ENCODE data around the gene PFAS. TPM values are rescaled to one million over a fixed set of nuclear protein-coding genes. Genes with fewer than 3 reads are reported as not detected.

PFAS gene
- total RNA-seq, 2 donors from 2014 or later, result 13.6 to 61.7 TPM

DNA sequence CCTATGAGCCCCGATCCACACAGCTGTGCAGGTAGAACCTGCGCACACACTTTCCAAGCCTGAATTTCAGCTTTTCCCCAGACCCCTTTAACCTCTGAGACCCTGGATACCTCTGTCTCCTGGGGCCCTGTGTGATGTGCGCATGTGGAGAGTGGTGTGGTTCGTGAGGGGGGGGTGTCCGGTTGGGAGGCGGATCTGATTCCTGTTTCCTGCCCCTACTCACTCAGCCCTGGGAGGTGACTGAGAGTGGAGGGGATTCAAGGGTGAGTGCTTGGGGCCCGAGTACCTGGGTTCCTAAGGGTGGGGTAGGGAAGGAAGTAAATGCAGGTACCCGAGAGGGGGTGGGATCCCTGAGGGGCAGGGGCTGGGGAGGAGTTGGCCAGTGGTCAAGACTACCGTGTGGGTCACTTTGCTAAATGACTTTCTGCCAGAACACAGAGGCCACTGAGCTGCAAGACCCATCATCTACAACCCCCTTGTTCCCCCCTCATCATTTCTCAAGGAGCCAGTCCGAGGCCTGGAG is 61.6 kb downstream of the PFAS start:
- H3K4me3 ChIP-seq, result no peak overlapping the region
- intact Hi-C loops (cut with DNase I), result no loop called here
- no peak overlapping the region for H3K9ac ChIP-seq (ENCODE audit: low read depth in 2 of 2, low read length in 2 of 2)
- no peaks in the 10 kb centered on the region for H3K9me3 ChIP-seq
- TF ChIP-seq, protein P1, sequence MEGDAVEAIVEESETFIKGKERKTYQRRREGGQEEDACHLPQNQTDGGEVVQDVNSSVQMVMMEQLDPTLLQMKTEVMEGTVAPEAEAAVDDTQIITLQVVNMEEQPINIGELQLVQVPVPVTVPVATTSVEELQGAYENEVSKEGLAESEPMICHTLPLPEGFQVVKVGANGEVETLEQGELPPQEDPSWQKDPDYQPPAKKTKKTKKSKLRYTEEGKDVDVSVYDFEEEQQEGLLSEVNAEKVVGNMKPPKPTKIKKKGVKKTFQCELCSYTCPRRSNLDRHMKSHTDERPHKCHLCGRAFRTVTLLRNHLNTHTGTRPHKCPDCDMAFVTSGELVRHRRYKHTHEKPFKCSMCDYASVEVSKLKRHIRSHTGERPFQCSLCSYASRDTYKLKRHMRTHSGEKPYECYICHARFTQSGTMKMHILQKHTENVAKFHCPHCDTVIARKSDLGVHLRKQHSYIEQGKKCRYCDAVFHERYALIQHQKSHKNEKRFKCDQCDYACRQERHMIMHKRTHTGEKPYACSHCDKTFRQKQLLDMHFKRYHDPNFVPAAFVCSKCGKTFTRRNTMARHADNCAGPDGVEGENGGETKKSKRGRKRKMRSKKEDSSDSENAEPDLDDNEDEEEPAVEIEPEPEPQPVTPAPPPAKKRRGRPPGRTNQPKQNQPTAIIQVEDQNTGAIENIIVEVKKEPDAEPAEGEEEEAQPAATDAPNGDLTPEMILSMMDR (IDR thresholded peaks at IDR 0.05), result no peak
- H3K4me1 ChIP-seq, result no peaks in the 10 kb centered on the region
- H3K27ac ChIP-seq, result no peak overlapping the region
- H3K27me3 ChIP-seq, result peaks cover 11% of the 10 kb centered on the region
- DNase-seq, result no peak
- no peaks in the 10 kb centered on the region for H3K36me3 ChIP-seq

DNA sequence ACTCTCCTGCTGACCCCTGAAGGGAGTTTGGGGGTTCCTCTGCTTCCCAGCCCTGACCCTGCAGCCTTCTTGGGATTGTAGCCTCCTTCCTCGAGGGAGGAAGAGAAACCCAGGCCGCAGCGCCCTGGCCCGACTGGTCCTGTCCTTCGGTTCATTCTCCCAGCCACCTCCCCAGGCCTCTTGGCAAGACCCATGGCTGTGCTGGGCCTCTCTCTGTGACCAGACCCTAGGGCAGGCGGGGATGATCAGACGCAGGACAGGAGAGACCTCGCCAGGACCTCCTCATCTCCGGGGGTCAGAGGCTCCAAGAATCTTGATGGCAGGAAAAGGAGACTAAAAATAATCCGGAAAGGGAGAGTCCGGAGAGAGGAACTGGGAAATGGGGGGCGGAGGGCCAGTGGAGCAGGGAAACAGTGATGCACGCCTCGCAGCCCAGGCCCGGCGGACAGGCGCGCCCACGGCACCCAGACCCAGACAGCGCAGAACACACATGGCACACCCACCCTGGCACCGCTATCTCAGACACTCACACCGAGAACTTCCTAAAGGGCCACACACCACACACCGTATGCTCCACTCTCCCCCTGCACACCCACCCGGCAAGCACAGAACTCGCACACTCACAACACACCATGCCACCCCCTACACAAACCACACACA is 62.2 kb downstream of the PFAS start:
- no peaks in the 10 kb centered on the region for H3K36me3 ChIP-seq

DNA sequence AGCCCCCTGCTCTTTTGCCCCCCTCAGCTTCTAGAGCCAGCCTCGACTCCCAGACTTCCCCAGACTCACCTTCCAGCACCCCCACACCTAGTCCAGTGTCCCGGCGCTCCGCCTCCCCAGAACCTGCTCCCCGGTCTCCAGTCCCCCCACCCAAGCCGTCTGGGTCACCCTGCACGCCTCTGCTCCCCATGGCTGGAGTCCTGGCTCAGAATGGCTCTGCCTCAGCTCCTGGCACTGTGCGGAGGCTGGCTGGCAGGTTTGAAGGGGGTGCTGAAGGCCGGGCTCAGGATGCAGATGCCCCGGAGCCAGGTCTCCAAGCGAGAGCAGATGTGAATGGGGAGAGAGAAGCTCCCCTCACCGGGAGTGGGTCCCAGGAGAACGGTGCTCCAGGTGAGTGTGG is 63.2 kb downstream of the PFAS start:
- Histone ChIP-seq H3K4me3 (no peak overlapping the region), H3K27me3 (peaks cover 14% of the 10 kb centered on the region), H3K9me3 (no peaks in the 10 kb centered on the region), H3K27ac (no peak overlapping the region), H3K36me3 (no peaks in the 10 kb centered on the region), H3K9ac (ENCODE audit: low read depth in 2 of 2, low read length in 2 of 2) (no peak overlapping the region), H3K4me1 (no peaks in the 10 kb centered on the region)
- TF ChIP-seq, protein P1 (IDR thresholded peaks at IDR 0.05), result no peak
- DNase-seq, result no peak
- intact Hi-C loops (cut with DNase I), result no loop called here

More for the DNA sequence above, 62.2 kb downstream of the PFAS start:
- Histone ChIP-seq H3K9me3 (no peaks in the 10 kb centered on the region), H3K27me3 (peaks cover 14% of the 10 kb centered on the region), H3K27ac (no peak overlapping the region), H3K4me1 (no peaks in the 10 kb centered on the region), H3K9ac (ENCODE audit: low read depth in 2 of 2, low read length in 2 of 2) (no peak overlapping the region), H3K4me3 (no peak overlapping the region)
- no peak for DNase-seq
- TF ChIP-seq, protein P1 (IDR thresholded peaks at IDR 0.05), result no peak
- intact Hi-C loops (cut with DNase I), result no loop called here

DNA sequence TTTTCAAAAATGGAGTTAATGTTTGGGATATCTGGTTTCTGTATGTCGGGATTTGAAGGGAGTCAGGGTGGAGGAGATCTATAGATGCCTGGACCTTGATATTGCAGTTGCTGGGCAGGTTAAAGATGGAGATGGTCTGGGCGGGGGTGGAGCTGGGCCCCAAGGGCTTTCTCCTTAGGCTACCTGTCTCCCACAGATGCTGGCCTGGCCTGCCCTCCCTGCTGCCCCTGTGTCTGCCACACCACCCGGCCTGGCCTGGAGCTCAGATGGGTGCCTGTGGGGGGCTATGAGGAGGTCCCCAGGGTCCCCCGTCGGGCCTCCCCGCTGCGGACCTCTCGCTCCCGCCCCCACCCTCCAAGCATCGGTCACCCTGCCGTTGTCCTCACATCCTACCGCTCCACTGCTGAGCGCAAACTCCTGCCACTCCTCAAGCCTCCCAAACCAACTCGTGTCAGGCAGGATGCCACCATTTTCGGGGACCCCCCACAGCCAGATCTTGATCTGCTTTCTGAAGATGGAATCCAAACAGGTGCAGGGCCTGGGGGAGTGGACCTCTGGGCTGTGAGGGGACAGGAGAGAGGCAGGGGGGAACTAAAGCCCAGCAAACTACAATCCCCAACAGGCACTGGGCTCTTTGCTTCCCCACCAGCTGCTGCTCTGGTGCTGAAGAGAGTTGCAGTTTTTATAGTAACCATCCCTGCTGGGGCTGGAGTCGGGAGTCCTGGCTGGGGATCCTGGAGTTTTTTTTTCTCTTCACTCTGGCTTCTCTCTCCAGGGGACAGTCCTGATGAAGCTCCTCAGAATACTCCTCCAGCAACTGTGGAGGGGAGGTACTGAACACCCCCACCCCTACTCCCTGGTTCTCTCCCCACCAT is 63.9 kb downstream of the PFAS start:
- intact Hi-C loops (cut with DNase I), result no loop called here
- no peak for DNase-seq
- no peaks in the 10 kb centered on the region for H3K4me1 ChIP-seq
- no peaks in the 10 kb centered on the region for H3K9me3 ChIP-seq
- no peak overlapping the region for H3K27ac ChIP-seq
- H3K9ac ChIP-seq (ENCODE audit: low read depth in 2 of 2, low read length in 2 of 2), result no peak overlapping the region
- H3K4me3 ChIP-seq, result no peak overlapping the region
- TF ChIP-seq, protein P1 (IDR thresholded peaks at IDR 0.05), result no peak
- peaks cover 14% of the 10 kb centered on the region for H3K27me3 ChIP-seq
- H3K36me3 ChIP-seq, result no peaks in the 10 kb centered on the region

DNA sequence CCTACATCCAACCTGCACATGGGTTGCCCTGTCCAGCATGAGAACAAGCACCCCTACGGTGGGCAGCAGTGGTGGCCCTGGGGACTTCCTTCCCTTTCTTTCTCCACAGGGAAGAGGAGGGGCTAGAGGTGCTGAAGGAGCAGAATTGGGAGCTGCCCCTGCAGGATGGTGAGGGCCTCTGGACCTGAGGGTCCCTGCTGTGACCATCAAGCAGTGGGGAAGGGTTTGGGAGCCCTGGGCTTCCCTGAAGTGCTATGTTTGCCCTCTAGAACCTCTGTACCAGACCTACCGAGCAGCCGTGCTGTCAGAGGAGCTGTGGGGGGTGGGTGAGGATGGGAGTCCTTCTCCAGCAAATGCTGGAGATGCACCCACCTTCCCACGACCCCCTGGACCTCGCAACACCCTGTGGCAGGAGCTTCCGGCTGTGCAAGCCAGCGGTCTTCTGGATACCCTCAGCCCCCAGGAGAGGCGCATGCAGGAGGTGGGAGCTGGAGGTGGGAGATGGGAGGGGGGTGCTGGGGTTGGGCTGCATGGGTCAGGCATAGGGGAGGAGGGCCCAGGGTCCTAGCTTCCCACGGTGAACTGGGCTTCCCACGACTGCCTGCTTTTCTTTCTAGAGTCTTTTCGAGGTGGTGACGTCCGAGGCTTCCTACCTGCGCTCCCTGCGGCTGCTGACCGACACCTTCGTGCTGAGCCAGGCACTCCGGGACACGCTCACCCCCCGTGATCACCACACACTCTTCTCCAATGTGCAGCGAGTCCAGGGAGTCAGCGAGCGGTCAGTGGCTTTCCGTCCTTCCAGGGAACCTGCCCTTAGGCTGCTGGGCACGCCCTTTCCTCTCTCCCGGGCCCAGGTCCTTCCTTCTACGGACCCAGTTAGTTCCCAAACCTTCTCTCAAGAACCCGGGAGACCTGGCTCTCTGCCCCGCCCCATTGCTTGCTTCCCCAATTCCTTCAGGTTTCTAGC is 66.0 kb downstream of the PFAS start:
- Histone ChIP-seq H3K27me3 (peaks cover 14% of the 10 kb centered on the region), H3K4me1 (no peaks in the 10 kb centered on the region), H3K4me3 (no peak overlapping the region), H3K27ac (no peak overlapping the region), H3K9ac (ENCODE audit: low read depth in 2 of 2, low read length in 2 of 2) (no peak overlapping the region), H3K36me3 (no peaks in the 10 kb centered on the region), H3K9me3 (no peaks in the 10 kb centered on the region)
- DNase-seq, result no peak
- TF ChIP-seq, protein P1 (IDR thresholded peaks at IDR 0.05), result no peak
- intact Hi-C loops (cut with DNase I), result no loop called here
